GM21360 (cell line): ENCODE results near the gene CEL.

ENCODE experiments used
- ATAC-seq: cut with Tn5 transposase; IDR thresholded peaks from one replicate; pipeline ENCODE4 v1.9.1; 2021; ENCODE audit warnings: mild to moderate bottlenecking, moderate library complexity; ENCODE audit not compliant: unreplicated experiment

Gene CEL

DNA sequence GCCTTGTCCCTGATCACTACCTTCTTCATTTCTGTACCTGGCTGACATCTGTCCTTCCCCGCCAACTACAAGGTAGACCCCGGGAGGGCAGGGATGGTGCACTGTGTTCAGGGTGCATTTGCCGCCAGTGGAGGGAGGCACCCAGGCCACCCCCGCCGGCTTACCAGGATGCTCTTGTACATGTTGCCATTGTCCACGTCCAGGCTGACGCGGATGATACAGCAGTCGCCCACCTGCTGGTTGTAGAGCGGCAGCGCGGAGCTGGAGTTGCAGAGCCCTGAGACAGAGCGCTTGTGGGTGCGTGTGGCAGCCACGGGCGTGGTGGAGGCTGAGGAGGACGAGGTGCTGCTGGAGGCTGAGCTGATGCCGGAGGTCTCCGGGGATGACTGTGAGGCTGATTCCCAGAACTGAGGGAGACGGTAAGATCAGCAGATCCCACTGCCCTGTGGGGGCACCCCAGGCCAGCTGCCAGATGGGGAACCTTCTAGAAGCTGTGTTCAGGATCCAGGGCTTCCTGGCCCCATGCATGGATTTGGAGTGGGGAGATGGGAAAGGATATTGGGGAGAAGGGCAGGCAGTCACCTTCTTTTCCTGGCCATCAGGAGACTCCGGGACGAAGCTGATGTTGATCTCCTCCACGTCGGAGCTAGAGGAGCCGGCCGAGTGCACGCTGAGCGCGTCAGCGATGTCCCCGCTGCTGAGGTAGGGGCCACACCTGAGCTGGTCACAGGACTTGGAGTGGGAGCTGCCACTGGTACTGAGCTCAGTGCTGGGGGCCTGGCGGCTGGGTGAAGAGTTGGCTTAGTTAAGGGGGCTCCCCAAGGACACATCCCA, 39.8 kb downstream of the CEL start:
- no peak for ATAC-seq

DNA sequence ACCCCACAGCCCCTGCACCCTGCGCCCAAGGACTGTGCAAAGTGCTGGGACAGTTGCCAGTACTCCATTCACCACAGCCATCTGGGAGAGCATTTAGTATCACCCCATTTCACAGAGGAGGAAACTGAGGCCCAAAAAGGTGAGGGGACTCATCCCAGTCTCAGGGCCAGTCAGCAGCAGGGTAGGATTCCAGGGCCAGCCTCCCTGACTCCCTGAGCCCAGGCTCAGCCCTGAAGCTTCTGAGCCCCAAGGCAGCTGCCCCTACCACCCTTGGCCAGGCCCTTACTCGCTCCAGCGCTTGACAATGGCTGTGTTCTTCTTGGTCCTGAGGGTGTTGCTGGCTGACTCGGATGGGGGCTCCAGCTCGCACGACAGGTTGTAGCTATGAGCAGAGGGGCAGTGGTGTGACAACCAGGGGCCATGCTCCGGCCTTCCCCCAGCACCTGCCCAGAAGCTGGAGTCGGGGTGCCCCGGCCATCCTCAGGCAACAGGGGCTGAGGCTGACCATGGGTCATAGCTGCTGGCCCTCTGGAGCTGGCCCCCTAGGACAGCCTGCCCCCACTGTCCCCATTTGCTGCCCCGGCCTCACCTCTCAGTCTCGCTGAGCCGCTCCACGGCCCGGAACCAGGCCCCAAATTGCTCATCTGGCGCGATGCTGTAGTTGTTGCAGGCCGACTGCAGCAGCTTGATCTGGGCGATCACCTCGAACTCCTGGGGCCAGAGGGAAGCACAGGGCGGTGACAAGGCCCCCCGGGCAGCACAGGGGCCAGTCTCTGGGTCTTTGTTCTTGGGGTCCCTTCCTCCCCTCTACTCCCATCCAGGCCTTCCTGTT, 40.6 kb downstream of the CEL start:
- ATAC-seq: no peak

DNA sequence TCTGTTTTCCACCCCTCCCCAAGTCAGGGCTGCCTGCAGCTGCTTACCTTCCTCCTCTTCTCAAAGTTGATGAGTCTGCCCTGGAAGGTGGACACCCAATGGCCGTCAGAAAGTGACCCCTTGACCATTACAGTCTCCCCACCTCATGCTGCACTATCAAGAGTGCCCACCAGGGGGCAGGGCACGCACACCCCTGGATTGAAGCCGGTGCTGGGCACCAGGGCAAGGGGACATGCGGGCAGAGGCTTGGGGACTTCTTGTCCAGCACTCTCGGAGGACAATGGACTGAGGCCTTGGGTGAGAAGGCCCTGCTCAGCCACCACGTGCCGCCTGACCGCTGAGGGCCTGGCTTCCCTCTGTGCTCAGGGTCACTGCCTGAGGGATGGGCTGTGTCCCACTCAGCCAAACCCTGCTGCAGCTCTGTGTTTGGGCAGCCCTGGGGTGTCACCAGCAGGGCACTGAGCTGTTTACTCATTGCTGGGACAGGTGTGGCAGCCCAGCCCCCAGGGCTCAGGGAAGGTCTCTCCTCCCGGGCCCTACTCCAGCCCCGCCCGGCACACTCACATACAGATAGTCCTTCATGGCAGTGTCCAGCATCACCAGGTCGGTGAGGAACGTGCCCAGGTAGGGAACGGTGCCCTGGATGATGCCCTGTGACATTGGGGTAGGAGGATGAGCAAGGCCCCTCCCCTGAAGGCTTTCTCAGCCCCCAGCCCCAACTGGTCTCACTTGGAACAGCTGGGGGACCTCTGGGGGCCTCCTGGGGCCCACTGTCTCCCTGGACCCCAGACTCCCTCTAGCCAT, 41.6 kb downstream of the CEL start:
- no peak for ATAC-seq

DNA sequence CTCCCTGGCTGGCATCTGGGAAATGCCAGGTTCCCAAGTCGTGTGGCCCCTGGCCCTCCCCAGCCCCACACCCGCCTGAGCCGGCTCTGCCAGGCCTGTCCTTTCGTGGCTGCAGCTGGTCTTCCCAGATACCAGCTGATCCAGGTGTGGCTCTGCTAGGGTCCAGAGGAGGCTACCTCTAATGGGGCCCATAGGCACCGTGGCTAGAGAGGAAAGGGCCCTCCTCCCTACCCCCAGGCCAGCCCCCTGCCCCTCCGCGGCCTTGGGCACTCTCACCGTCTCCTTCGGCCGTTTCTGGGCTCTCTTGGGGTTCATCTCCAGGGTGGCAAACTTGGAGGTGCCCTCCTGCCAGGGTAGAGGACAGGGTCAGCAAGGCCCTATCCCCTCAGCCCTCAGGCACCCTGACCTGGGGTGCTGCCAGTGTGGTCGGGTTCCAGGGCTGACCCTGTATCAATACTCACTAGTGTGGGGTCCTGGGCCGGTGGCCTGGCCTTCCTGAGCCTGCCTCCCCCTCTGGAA, 42.3 kb downstream of the CEL start:
- no peak for ATAC-seq

DNA sequence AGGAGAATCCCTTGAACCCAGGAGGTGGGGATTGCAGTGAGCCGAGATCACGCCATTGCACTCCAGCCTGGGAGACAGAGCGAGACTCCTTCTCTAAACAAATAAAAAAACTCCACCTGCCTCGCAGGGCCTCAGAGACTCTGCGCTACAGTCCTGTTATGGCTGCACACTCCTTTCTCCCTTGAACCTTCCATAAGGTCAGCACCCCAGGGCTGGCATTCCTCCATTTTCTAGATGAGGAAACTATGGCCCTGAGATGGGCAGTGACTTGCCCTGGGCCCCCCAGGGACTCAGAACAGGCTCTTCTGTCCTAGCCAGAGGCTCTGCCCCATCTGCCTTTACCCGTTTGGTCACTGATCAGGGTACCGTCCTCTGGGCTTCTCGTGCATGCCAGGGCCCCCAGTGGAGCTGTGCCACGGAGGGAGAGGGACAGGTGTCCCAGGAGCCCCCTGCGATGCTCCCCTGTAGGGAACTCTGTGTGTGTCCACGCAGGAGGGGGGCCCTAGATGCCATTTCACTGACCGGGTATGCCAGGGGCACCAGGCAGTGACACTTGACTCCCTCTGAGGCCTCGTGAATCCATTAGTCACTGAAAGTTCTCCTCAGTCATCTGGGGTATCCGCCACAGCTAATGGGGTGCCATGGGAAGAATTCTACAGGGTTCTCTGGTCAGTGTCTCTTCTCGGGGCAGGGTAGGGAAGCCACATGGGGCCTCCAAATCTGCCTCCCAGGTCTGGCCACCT, 43.1 kb downstream of the CEL start:
- no peak for ATAC-seq

DNA sequence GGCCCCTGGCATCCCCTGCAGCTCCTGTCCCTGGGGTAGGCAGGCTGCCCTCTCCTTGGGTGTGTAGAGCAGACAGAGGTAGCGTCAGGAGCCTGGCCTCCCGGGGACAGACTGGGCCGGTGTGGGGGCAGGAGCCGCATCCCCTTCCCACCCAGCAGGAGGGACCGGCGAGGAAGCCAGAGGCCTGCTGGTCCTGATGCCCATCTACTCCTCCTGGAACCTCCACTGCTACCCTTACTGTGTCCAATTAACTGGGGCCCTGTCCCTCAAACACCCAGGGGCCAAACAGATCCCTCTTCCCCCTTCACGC, 43.6 kb downstream of the CEL start:
- no peak for ATAC-seq

DNA sequence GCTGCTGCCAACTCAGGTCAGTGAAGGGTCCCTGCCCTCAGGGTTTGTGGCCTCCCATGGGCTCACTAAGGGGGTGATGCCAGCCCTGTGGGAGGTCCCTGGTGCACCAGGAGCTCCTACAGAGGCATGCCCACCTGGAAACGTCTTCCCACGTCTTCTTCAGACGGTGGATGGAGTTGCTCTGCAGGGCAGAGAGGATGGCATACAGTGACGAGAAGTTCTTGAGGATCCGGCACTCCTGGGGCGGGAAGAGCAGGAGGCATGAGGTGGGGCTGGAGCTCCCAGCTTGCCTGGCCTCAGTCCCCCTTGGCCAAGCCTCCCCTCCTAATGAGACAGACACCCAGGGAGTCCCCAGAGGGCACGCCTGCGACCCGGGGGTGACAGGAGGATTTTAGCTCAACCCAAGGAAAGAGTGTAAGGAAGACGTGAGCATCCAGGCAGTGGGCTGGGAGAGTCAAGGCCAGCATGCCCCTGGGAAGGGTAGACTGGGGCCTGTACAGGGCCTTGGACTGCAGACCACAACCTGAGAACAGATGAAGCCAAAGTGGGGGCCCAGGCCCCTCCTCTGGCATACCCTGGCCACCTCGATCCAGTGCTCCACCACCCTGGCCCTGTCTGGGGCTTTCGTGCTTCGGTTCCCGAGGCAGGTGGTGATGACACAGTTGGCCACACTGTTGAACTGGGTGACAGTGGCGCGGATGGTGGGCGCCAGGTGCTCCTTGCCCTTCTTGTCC, 44.9 kb downstream of the CEL start:
- no peak for ATAC-seq

DNA sequence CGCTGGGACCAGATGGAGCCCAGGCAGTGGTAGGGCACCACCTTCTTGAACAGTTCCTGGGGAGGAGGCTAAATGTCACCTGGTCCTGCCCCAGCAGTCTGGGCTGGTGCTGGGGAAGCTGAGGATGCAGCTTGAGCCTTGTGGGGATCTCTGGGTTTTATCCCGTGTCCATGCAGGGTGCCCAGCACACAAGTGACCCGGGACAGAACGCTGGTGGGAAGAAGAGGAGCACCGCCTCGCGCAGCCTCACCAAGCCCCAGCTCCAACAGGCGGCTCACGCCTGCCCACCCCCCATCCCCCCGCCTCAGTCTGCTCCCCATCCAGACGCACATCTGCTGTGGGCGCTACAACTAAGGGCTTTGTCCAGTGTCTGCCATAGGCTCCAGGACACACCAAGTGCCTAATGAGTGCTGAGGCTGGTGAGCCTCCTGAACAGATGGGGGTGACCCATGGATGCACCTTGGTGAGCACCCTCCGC, 45.5 kb downstream of the CEL start:
- no peak for ATAC-seq

DNA sequence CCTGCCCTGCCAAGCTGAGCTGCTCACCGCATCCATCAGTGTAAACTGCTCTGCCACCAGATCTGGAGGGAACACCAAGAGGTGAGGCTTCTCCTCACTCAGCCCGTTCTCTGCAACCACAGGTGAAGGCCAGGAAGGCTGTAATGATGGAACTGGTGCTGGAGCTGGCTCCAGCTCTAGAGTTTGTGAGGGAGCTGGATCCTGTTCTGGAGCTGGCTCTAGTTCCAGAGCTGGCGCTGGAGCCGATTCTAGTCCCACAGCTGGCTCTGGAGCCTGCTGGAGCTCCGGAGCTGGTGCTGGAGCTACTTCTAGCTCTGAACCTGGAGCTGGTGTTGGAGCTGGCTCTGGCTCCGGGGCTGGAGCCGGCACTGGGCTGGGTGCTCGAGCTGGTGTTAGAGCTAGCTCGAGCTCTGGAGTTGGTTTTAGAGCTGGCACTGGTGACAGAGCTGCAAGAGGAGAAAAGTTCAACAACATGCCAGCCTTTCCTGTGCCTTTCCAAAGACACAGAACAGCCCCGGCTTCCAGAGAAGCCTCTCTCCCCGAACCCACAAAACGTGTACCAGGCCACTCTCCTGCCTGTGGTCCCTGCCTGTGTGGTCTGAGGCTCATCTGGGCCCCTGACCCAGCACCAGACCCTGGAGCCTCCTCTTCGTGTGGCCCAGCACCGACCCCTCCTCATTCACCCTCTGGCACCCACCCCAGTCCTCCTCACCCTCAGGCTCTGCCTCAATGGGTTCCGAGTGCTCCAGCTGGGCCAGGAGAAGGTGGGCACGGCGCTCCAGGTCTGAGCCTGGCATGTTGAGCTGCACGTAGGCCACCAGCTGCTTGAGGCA, 46.4 kb downstream of the CEL start:
- ATAC-seq: no peak

DNA sequence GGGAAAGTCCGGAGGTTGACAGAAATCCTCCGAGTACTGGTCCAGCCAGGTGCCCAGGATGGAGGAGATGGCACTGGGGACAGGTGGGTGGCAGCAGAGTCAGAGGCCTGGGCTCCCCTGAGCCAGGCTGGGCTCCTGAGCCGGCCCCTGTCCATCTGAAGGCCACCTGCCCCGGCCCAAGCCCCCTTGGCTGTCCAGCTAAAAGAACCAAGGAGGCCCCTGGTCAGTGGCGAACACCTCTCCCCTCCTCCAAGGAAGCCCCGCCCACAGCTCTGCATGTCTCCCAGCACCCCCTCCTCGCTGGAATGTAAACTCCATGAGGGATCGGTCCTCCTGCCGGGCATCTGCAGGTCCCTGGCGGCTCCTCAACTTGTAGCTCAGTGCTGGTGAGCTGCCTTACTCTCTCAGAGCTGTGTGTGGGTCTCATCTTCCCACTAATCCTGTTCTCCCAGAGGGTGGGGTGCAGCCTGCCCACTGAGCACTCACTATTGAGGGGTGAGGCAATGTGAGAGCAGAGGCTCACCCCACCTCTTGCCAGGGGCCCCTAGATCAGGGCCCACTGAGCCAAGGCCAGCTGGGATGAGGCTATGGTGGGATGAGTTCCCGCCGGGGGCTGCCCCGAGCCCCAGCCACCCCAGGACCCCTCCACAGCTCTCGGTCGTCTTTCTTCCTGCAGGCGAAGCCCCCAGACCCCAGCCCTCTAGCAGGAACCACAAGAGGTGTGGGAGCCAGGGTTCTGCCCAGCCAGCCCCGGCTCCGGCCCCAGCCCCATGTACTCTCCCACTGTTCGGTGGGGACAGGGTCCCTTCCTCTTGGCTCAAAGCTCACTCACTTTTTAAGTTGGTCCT, 47.2 kb downstream of the CEL start:
- ATAC-seq: no peak

DNA sequence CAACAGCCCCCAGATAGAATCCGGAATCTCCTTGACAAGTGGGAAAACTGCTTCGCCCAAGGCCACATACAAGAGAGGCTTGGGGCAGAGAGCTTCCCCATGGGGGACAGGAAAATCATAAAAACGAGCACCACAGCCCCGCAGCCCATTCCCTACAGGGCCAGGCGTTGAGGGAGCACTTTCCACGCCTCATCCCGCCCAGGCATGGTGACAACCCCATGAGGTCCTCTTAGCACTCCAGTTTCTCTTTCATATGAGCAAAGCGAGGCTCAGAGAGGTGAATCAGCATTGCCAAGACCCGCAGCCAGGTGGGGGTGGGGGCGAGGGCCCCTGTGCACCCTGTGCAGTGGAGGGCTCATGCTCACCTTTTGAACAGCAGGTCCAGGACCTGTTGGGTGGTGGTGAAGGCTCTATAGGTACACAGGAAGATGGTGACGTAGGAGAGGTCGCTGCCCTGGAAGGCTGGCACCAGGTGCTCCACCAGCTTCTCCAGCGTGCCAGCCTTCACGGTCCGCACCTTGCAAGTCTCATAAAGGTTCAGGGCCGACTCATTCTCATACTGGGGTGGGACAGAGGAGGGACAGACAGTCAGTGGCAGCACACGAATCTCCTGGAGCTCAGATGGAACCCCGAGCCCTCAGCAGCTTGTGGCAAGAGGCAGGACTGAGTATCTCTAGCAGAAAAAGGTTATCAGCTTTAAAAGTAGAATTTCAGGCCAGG, 48.3 kb downstream of the CEL start:
- ATAC-seq: no peak

DNA sequence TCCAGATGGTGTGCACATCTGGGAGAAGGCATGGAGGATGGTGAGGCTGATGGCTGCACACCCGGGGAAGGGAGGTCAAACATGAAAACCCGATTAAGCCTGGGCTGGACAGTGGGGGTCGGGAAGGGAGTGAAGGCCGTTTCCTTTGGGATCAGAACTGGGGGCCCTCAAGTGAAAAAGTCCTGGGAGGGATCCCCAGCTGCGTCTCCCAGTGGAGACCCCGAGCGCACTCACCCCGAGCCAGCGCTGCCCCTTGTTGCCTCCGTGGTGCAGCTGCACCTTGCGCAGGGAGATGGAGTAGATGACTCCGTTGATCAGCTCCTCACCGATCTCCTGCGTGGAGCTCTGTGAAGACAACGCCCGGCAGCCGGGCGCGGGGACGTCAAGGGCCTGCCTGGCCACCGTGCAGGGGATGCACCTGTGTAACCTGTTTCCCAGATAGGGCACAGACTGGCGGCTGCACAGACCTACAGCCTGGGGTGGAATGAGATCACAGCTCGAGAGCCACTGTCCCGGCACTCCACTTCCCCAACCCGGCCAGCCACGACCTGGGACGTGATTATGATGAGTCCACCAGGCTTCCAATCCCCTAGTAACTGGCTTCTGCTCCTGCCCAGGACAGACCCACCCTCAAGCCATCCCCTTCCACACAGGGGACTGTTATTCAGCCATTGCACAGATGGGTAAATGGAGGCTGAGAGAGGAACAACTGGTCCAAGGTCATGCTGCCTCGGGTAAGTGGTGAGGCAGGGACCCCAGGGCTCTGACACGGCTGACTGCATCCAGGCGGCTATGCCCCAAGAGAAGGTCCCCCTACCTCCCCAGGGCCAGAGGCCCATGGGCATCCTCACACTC, 50.3 kb downstream of the CEL start:
- no peak for ATAC-seq

DNA sequence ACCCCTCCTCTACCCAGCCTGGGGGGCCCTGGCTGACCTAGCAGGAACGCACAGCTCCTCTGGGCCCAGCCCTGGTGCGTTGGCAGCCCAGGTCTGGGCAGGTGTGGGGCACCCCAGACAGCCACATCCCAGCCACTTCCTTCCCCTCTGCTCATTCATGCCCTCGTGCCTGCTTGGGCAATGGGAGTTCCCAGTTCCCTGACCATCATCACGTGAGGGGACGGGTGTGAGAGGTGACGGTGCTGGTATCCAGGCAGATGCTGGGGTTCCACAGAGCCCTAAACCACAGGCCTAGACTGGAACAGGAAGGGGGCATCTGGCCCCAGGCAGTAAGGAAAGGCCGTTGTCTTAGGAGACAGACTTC, 50.9 kb downstream of the CEL start:
- ATAC-seq: no peak

DNA sequence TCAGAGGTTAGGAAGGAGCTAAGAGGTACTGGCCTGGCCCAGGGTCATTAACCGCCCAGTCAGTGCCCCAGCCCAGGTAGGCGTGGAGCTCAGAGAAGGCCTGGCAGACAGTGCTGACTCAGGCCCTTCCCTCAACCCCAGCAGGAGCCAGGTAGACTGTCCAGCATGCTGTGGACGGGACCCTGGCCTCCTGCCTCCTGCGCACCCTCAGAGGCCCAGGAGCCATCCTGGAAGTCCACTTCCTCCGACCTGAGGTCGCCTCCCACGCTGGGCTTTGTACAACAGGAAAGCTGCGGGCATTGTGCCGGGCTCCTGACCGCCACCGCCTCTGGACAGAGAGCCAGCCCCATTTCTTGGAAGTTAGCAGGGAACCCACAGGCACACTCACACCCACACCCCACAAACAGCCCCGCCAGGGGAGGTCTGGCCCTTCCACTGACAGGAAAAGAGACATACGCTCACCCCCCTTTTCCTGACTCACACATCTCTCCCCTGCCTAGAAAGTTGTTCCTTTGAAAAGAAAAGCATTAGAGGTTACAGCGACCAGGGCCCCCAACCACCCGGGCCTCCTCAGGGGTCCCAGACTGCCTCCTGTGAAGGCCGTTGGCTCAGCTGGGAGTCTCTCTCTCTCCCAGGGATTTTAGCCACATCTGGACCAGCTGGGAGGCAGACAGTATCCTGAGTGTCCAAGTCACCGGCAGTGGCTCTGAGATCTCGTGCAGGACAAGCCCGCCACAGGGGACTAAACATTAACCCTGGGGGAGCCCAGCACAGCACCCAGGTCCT, 51.6 kb downstream of the CEL start:
- ATAC-seq: no peak

DNA sequence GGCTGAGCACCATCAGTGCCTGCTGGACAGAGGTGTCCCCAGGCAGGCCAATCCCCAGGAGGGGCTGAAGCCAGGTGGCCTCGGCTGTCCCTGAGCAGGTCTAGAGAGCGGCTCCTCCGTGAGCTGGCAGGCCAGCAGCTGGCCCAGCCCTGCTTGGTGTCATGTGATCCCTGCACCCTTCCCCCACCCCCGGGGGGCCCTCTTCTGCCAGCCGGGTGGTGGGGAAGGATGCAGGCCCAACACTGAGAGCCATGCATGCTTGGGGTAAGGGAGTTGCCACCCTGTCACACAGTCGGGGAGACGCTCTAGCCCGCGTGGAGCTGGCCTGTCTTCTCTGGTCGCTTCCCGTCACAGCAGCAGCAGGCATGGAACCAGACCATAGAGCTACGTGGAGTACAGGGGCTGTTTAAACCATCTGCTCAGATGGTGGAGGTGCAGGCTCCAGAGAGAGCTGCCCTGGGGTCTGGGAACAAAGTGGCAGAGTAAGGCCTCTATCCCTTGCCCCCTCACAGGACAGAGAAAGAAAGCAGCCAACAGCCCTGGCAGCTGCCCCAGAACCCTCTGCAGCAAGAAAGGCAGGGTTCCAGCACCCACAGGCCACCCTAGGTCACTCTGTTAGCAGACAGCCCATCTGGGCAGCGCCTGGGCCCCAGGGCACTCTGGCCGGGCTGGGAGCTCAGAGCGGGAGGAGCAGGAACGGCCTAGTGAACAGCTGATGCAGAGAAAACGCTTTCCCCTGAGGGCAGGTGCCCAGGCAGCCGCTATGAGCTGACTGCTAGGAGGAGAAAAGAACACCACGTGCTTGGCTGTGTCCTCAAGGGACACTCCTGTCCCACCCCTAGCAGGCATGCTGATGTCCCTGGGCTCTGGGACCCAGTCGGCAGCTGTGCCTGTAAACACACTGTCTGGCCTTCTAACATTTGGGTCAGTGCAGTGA, 52.4 kb downstream of the CEL start:
- no peak for ATAC-seq
